HG02678 (cell line): ENCODE data around the gene ASPHD1.
"Not testable (repeated sequence)": the region's sequence is repeated elsewhere in the genome, so short reads cannot be mapped to it uniquely, and the experiment has no call there.

Source experiments
- ATAC-seq: cut with Tn5 transposase; IDR thresholded peaks from one replicate; pipeline ENCODE4 v1.9.1; 2021; ENCODE audit warnings: mild to moderate bottlenecking, moderate library complexity; ENCODE audit not compliant: unreplicated experiment

ASPHD1 gene

DNA sequence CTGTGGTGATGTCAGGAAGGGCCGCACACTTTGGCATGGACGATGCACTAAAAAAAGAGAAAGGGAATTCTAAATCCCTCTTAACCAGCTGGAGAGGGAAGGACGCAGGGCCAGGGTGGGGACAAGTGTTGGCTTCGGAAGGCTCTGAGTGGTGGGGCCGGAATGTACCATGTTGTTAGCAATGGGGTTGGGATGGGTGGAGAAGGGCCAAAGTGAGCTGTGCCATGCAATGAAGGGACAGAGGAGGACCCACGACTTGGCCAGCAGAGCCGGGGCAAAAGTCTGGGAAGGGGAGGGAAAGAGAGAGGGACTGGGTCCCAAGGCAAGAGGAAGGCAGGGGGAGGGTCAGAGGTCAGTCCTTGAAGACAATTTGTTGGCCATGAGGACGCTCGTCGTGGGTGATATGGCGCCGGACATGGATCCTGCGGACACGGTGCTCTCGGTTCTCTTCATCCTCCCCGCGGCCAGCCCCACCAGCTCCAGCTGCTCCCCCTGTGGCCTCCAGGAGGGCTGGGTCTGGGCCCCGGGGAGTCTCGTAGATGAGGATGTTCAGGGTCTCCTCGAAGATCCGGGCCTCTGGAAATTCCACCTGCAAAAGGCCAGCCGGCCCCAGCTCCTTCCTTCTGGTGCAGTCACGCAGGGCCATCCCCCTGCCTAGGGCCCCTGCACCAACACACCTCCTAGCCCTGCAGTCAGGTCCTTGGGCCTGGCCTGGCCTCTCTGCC lies 6.4 kb downstream of the ASPHD1 start:
- ATAC-seq, result no peak

GRCh38 chr16:29907973-29908372 lies 7.7 kb downstream of the ASPHD1 start:
- no peak for ATAC-seq

GRCh38 chr16:29908719-29909220 lies 8.5 kb downstream of the ASPHD1 start:
- no peak for ATAC-seq

- no peak for ATAC-seq
Observed at GRCh38 chr16:29909391-29909790, 9.1 kb downstream of the ASPHD1 start.

DNA sequence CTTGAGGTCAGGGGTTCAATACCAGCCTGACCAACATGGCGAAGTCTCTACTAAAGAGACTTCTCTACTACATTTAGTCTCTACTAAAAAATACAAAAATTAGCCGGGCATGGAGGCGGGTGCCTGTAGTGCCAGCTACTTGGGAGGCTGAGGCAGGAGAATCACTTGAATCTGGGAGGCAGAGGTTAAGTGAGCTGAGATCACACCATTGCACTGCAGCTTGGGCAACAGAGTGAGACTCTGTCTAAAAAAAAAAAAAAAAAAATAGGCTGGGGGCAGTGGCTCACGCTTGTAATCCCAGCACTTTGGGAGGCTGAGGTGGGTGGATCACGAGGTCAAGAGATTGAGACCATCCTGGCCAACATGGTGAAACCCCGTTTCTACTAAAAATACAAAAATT lies 9.6 kb downstream of the ASPHD1 start:
- ATAC-seq, result not testable (repeated sequence)

DNA sequence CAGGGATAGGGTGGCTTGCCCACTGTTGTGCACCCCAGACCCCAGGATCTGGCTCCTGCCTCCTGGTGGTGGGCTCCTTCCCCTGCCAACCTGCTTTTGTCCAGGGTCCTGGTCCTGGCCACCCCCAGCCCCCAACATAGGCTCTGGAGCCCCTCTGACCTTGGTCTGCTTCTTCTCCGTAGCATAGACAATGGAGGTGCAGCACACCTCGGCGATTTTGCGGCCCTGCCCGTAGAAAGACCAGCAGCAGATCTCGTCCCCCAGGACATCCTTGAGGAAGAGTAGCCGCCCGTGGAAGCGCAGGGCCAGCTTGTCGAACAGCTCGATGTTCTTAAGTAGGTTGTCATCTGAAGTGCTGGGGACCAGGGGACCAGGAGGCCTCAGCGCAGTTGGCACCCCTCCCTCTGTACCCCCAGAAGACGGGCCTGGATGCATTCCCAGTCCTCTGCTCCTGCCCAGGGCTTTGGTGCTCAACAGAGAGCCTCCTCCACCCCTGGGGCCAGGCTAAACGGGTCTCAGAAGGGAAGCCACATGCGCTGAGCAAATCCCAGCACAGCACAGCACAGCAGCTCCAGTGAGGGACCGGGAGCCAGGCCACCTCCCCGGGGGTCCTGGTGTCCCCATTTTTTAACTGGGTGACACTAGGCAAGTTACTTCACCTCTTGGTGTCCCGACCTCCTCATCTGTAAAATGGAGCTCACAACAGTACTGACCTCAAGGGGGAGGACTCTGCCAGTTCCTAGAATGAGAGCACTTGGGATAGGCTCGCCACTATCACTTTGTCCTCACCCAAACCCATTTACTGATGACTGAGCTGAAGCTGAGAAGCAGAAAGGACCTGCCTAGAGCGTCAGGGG lies 10.8 kb downstream of the ASPHD1 start:
- no peak for ATAC-seq

- no peak for ATAC-seq
Observed at GRCh38 chr16:29911676-29912010, 11.4 kb downstream of the ASPHD1 start.

GRCh38 chr16:29912087-29912486 lies 11.8 kb downstream of the ASPHD1 start:
- ATAC-seq, result no peak

DNA sequence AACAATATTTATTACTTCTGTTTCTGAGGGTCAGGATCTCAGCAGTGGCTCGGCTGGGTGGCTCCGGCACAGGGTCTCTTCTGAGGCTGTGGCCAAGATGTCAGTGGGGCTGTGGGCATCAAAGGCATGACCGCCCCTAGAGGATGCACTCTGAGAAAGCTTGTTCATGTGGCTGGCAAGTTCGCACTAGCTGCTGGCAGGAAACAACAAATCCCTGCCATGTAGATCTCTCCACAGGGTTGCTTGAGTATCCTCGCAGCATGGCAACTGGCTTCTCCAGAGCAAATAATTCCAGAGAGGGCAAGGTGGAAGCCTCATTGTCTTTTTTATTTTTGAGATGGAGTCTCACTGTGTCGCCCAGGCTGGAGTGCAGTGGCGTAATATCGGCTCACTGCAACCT lies 13.2 kb downstream of the ASPHD1 start:
- no peak for ATAC-seq

DNA sequence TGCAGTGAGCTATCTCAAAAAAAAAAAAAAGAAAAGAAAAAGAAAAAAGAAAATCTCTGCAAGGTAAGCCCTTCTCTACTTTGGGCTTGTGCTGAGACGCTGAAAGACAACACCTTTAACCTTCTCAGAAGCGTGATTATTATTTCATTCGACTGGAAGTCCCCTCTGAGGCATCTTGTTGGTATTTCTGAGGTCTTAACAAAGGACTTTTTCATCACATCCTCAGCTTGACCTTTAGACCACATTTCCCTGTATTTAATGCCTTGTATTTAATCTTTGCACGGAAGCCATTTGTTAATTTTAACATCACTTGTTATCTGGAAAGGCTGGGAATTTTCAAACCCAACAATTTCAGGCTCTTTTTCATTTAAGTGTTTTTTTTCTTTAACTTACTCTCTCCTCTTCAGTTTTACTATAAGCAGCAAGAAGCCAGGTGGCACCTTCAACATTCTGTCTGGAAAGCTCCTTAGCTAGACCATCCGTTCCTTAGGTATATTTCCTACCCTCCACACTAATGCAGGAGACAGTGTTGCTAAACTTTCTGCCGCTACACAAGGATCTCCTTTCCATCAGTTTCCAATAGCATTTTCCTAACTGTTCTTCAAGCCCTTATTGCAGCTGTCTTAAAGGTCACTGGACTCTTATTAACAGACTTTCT lies 15.4 kb downstream of the ASPHD1 start:
- no peak for ATAC-seq

DNA sequence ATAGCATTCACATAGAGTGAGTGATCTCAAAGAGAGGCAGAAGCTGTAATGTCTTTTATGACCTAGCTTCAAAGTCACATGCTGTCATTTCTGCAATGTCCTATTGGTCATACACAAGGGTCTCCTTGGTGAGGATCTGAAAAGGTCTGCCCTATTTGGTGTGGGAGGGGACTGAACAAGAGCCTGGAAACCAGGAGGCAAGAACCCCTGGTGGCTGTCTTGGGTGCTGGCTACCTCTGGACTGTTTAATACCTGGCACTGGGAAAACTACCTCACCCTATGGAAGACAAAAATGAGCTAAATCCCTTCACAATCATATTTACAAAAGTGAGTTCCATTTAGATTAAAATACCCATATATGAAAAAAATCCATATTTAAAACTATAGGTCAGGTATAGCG lies 16.7 kb downstream of the ASPHD1 start:
- no peak for ATAC-seq

GRCh38 chr16:29920288-29921033 lies 20.2 kb downstream of the ASPHD1 start:
- ATAC-seq, result no peak

DNA sequence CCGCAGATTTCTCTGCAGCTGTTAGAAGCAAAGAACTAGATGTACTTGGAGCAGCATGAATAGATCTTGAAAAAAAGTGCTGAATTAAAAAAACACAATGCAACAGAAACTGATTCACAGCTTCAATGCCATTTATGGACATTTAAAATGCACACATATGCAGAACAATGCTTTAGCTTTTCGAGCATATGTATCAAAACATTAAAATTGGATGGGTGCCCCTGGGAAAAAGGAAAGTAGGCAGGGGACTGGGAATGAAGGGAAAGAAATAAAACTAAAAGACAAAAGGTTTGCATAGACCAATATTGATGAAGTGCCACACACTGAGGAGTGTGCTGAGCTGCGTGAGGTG lies 20.7 kb downstream of the ASPHD1 start:
- ATAC-seq, result no peak

DNA sequence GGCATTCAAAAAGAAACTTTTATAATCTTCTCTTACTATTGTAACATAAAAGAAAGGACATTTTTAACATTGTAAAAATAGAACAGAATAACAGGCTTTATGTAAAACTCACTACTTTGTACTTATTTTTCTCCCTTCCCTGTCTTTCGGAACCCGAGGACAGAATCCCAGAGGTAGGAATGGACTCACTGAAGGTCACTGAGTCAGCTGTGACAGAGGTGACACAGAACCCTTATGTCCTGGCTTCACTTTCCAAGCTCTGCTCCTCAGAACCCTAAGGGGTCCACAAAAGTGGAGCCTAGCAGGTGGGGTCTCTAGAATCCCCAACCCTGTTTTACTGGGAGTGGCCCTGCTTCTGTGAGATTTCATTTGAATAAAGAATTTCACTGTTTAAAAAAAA lies 22.0 kb downstream of the ASPHD1 start:
- no peak for ATAC-seq

DNA sequence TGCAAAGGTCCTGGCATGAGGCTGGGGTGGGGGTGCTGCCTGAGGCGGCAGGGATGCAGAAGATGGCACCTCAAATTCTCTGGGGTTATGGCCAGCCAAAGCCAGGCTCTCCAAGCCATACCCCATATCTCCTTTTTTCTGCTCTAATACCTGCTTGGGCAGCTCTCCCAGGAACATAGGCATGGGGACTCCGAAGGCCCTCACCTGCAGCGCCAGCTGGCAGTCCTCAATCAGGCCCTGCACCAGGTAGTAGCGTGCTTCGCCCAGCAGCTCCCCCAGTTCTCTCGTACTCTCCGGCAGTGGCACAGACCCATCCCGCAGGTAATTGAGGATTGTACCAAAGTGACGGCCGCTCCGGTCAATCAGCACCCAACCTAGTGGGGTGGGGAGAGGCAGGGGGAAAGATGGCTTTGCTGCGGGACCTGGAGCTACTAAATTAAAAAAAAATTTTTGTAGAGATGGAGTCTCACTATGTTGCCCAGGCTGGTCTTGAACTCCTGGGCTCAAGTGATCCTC lies 22.8 kb downstream of the ASPHD1 start:
- no peak for ATAC-seq

DNA sequence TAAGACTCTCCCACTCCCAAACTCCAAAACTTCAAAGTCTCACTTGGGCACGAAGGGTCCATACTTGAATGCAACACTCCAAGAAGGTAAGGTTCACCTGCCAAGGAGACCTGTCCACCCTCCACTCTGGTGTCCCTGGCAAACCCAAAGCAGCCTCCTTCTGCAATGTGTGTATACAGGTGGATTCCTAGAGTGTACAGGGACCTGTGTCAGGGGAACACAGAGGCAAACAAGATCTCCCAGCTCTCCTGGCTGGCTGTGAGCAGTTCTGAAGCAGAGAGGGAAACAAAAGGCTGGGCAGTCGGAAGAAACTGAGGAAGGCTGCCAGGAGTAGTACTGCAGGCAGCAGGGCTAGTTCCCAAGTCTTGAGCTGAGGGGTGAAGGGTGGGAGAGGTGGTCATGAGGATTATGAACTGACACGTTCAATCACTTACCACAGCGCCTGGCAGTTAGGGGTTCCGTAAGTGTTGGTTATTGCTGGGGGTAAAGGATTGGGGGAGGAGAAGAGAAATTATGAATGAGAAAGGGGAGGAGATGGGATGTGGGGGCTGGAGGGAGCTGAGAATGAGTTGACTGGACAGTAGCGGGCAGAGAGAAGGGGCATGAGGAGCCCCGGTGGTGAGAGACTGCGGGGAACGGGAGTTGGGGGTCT lies 24.9 kb downstream of the ASPHD1 start:
- ATAC-seq, result no peak

GRCh38 chr16:29925781-29926710 lies 25.8 kb downstream of the ASPHD1 start, which contains the start of gene KCTD13:
KCTD13 (minus strand) TSS chr16:29926226; CDS start chr16:29926033, 193 bp downstream.
- peak; percentile 89 for ATAC-seq

DNA sequence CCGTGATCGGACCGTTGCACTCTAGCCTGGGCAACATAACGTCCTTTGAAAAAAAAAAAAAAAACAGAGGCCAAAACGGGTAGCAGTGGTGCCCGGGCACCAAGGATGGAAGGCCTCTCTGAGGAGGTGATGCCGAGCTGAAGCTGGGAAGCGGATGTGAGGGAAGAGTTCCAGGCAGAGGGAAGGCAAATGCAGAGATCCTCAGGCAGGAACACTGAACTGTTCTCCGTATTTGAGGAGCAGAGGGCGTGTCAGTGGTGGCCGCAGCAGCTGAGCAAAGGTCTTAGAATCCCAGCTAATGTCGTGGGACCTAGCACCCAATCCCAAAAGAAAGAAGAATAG lies 26.4 kb downstream of the ASPHD1 start:
- ATAC-seq, result no peak
